Measurements from ENCODE around the gene APOA5. TPM values are rescaled to one million over a fixed set of nuclear protein-coding genes. Genes with fewer than 3 reads are reported as not detected.
A peak's percentile ranks its signal among the peaks of the same experiment; 100 is the strongest.

Gene APOA5
- total and polyA plus RNA-seq, 9 of the 15 experiments (the other 6 are each of a cell fraction or from before 2014, with no cell fraction given): not detected

GRCh38 chr11:116819049-116819448 lies 27.4 kb upstream of the APOA5 start:
- Histone ChIP-seq H4K20me1 (replicated peaks; ENCODE audit: control insufficient read depth, insufficient read depth, low read length) (no peaks in the 10 kb centered on the region), H3K27me3 (ENCODE audit: control insufficient read depth in 2 of 2, insufficient read depth in 2 of 2, low read length in 2 of 2) (peaks cover 0 to 10% of the 10 kb centered on the region in 2 experiments; a peak in 1 of 5 replicates), H3K79me2 (ENCODE audit: control insufficient read depth, insufficient read depth, low read length) (no peaks in the 10 kb centered on the region), H3K4me2 (ENCODE audit: insufficient read depth, low read length) (no peak overlapping the region), H3K9me1 (ENCODE audit: control insufficient read depth, insufficient read depth, low read length) (no peaks in the 10 kb centered on the region), H3K27ac (ENCODE audit: extremely low read depth, low read depth, low read length) (no peak overlapping the region), H3K9ac (ENCODE audit: insufficient read depth in 1 of 2, low read depth in 2 of 2, low read length in 2 of 2) (peak overlapping the region in 1 of 2 experiments; percentile 45; a peak in 1 of 4 replicates), H3K36me3 (ENCODE audit: control insufficient read depth, insufficient read depth, low read length) (no peaks in the 10 kb centered on the region), H2AFZ (ENCODE audit: low read depth, low read length) (no peak overlapping the region), H3K4me1 (replicated peaks in 1 of 2; ENCODE audit: control insufficient read depth in 2 of 2, insufficient read depth in 2 of 2, low read length in 2 of 2) (peaks cover under 1 to 10% of the 10 kb centered on the region in 2 experiments; a peak in 2 of 5 replicates), H3K4me3 (no peak overlapping the region), H3K9me3 (replicated peaks; ENCODE audit: control insufficient read depth, insufficient read depth, low read depth, low read length) (no peaks in the 10 kb centered on the region)
- ChIA-PET POLR2A (no interaction called here), CTCF (ENCODE audit: low intra/inter-chr PET ratio) (no interaction called here)
- no peak for TF ChIP-seq RAD51 (IDR thresholded peaks at IDR 0.05; ENCODE audit: borderline replicate concordance, low read depth)
- no peak for TF ChIP-seq SMARCA5 (IDR thresholded peaks at IDR 0.05)
- TF ChIP-seq RUNX1 (IDR thresholded peaks at IDR 0.05; ENCODE audit: low read depth): no peak
- FAIRE-seq (no peak), DNase-seq (ENCODE audit: extremely low read depth in 1 of 4, low spot score in 3 of 4) (no peak), ATAC-seq (no peak)
- in situ Hi-C loops (cut with MboI): no loop called here
- BruUV-seq (replicated peaks): no TSS peak
- 39% methylated on average over 7 of the region's 9 CpGs for WGBS (ENCODE audit: insufficient coverage, low coverage, missing lambda C conversion rate)
- intact Hi-C loops (cut with micrococcal nuclease): no loop called here

GRCh38 chr11:116814502-116814901 lies 22.8 kb upstream of the APOA5 start:
- ChIA-PET POLR2A (interaction anchor here (1.2 kb wide), 1 partner anchor 9 kb away, joined by 4 read pairs; no protein-coding TSS in a partner anchor), CTCF (ENCODE audit: low intra/inter-chr PET ratio) (no interaction called here)
- Histone ChIP-seq H4K20me1 (replicated peaks; ENCODE audit: control insufficient read depth, insufficient read depth, low read length) (no peaks in the 10 kb centered on the region), H3K9ac (ENCODE audit: insufficient read depth in 1 of 2, low read depth in 2 of 2, low read length in 2 of 2) (no peak overlapping the region), H3K4me3 (no peak overlapping the region), H3K4me2 (ENCODE audit: insufficient read depth, low read length) (no peak overlapping the region), H2AFZ (ENCODE audit: low read depth, low read length) (0 out of 2 replicates have a peak overlapping the region, but pooled peaks have one; percentile 33), H3K4me1 (replicated peaks in 1 of 2; ENCODE audit: control insufficient read depth in 2 of 2, insufficient read depth in 2 of 2, low read length in 2 of 2) (peaks cover 3 to 7% of the 10 kb centered on the region in 2 experiments; a peak in 3 of 5 replicates), H3K9me1 (ENCODE audit: control insufficient read depth, insufficient read depth, low read length) (no peaks in the 10 kb centered on the region), H3K36me3 (ENCODE audit: control insufficient read depth, insufficient read depth, low read length) (no peaks in the 10 kb centered on the region), H3K27ac (ENCODE audit: extremely low read depth, low read depth, low read length) (no peak overlapping the region), H3K79me2 (ENCODE audit: control insufficient read depth, insufficient read depth, low read length) (no peaks in the 10 kb centered on the region), H3K9me3 (replicated peaks; ENCODE audit: control insufficient read depth, insufficient read depth, low read depth, low read length) (no peaks in the 10 kb centered on the region), H3K27me3 (ENCODE audit: control insufficient read depth in 2 of 2, insufficient read depth in 2 of 2, low read length in 2 of 2) (no peaks in the 10 kb centered on the region; a peak in 1 of 5 replicates)
- in situ Hi-C loops (cut with MboI): no loop called here
- no peak for FAIRE-seq
- TF ChIP-seq CEBPB (tag; IDR thresholded peaks at IDR 0.05) (peak; percentile 11; the same call in 1 of the 2 replicates), ZNF512 (tag; IDR thresholded peaks at IDR 0.05) (no peak)
- WGBS (ENCODE audit: insufficient coverage, low coverage, missing lambda C conversion rate): 40% methylated on average over 6 of the region's 6 CpGs
- no peak for DNase-seq (ENCODE audit: extremely low read depth in 1 of 4, low spot score in 3 of 4)
- BruUV-seq (replicated peaks): no TSS peak
- no peak for ATAC-seq
- intact Hi-C loops (cut with micrococcal nuclease): no loop called here

All from K562 (cell line).